GM21390 (cell line): ENCODE data around the gene PTPA.
A peak's percentile ranks its signal among the peaks of the same experiment; 100 is the strongest.
"Not testable (repeated sequence)": the region's sequence is repeated elsewhere in the genome, so short reads cannot be mapped to it uniquely, and the experiment has no call there.

Source experiments
- ATAC-seq: cut with Tn5 transposase; IDR thresholded peaks from one replicate; pipeline ENCODE4 v1.9.1; 2021; ENCODE audit not compliant: unreplicated experiment

The PTPA gene

DNA sequence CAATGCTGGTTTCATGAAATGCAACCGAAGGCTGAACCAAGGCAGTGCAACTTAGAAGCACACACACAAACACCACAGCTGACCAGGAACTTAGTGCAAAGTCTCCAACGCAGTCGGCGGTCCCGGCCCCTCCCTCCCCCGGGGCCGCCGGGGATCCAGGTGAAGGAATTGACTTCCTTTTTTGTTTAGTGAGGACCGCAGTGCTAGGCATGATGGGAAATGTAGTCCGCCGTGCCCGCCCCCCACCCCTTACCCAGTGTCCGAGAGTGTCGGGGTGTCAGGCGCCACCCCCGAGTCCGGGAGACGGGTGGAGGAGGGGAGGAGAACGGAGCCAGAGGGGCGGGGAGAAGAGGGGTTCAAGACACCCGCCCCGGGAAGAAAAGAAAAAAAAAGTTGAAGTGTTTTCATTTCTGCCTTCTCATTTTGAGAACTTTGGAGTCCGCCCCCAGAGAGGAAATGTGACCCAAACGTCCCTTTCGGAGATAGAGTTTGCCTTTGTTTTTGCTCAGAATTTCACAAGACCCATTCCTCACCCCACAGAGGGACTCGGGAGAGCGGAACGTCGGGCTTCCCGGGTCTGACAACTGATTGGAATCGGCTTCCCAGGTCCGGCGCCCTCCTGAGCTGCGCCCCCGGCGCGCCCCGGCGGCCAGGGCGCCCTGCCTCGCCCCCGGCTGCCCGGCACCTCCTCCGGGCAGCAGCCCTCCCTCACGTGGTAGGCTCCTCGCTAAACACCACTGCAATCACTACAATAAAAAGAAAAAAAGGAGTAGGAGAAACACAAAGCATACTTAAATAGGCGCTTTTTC is 64.8 kb downstream of the PTPA start:
- ATAC-seq = no peak

DNA sequence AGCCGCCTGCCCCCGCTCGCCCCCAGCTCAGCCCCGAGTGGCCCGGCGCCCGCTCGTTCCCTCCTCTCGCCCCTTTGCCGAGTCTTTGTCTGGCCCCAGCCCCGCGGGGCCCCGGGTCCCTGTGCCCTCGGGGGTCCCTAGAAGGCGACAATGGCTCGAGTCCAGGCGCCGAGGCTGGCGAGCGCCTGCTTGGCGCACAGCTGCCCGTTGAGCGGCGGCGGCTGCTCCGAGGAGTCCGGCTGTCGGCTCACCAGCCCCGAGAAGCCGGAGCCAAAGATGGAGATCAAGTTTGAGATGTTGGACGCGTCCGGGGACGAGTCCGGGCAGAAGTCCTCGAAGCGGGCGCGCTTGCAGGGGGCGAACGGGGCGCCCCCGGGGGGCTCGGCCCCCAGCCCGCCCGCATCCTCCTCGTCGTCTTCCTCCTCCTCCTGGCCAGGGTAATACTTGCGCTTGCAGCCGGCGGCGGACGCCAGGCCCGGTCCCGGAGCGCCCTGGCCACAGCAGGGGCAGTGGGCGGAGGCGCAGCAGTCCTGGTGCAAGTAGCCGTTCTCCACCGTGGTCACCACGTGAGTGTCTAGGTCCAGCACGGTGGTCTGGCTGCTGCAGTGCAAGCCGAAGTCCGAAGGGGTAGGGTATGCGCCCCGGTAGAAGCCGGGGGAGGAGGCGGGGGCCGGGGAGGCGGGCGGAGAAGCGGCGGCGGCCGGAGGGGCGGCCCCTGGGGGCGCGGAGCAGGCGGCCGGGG is 65.7 kb downstream of the PTPA start:
- no peak for ATAC-seq

DNA sequence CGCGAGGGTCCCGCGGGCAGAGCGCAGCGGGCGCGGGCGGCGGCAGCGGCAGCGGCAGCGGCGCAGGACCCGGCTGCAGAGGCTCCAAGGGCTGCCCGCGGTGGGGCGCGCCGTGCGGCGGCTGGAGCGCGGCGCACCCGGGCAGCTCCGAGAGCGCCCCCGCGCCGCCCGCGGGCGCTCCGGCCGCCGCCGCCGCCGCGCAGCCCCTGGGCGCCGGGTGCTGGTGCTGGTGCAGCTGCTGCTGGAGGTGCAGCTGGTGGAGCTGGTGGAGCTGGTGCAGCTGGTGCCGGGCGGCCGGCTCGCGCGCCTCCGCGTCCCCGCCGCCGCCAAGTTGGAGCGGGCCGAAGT is 66.2 kb downstream of the PTPA start:
- peak; percentile 14 for ATAC-seq

DNA sequence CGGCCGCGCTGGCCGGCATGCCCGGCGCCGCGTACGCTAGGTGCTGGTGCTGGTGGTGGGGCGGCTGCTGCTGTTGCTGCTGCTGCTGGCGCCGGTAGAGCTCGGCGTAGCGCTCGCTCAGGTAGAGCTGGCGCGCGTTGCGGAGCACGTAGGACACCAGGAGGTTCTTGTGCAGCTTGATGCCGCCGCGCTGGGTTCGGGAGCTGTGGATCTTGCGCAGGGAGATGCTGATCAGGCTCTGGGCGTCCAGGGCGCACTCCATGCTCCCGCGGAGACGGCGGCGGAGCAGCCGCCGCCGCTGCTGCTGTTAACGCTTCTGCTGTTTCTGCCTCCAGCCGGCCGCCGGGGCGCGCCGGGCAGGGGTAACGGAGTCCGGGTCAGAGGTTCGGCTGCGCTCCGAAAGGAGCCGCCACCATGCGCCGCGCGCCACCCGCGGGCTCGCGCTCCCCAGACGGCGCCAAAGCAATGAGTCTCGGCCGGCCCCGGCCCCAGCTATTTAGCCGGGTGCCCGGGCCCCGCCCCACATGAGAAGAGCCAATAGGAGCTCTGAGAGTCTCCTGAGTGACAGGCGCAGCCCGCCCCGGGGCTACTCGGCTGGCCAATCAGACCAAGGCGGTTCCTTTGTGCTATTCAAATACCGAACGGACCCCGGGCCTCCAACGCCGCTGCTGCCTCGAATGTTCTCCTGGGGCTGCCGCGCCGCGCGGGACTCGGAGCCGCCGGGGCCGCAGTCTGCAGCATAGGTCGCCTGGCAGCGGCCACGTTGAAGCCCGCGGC is 66.8 kb downstream of the PTPA start, which contains the start of gene IER5L:
Gene IER5L, minus strand, starts transcription at position 471 of the 777 bp plus-strand sequence. Its CDS starts 209 bp downstream, at position 262.
- ATAC-seq = peak; percentile 82

DNA sequence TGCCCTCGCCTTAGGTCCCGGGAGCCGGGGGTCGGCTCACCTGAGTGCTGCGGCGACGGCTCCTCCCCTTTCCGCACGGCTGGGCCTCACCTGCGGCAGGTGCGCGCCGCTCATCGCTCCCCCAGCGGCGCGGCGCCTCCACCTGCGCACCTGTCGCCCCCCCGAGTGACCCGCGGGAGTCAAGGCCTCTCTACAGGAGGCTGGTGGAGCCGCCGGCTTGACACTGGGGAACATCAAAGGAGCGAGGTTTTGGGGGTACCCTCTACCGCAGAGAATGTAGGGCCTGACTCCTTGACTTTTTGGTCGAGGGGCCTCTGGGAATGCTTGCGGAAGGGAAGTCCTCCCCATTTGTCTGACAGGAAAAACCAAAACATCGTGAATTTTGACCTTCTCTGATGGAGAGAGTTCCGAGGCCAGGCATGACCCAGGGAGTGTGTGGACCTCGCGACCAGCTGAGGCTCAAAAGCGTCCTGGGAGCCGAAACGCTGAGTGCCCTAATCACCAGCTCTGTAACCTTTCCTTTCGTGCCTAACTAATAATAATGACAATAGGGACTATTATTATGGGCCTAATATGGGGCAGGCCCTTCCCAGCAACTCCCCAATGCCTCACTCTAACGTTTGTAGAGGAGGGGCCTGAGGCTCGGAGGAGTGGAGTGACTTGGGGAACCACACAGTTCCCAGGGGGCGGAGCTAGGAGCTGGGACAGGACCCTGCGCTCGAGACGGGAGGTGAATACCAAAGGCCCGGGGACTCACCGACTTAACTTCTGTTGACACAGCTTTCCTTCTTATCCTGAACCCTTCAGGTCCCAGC is 67.6 kb downstream of the PTPA start:
- ATAC-seq = no peak

GRCh38 chr9:129181246-129181645 is 70.0 kb downstream of the PTPA start:
- ATAC-seq = no peak

- no peak for ATAC-seq
Observed at GRCh38 chr9:129182122-129182521, 70.9 kb downstream of the PTPA start.

DNA sequence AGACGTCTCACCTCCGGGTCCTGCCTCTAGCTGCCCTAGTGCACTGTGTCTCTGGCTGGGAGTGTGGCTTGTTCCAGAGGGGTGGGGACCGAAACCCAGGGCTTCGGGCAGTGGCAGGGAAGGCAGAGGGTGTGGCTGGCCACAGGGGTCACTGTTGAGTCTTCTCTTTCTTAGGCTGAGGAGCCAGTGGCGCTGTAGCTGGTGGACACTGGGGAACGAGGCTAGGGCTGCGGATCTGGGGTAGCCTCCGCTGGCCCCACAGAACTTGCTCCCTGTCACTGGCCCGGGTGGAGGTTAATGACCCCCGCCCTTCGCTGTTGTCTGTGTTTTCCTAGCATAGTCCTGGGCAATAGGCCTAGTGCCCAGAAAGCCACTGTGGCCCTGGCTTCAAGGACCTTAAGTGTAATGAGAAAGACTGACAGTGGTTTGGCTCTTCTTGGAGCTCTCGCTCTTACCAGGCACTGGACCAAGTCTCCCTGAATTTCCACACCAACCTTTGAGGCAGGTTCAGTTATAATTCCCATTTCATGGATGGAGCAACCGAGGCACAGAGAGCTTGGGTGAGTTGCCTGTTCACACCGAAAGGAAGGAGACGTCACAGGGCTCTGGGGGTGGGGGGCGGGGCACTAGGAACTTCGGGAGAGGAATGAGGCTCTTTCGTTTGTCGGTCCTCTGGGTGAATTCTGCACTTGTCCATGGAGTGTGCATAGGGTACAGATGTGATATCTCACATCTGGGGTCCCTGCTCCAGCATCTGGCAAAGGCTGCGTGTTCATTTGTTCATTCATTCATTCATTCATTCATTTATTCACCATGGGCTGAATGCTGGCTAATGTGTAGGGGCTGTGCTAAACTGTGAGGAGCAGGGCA is 71.6 kb downstream of the PTPA start:
- ATAC-seq = no peak

DNA sequence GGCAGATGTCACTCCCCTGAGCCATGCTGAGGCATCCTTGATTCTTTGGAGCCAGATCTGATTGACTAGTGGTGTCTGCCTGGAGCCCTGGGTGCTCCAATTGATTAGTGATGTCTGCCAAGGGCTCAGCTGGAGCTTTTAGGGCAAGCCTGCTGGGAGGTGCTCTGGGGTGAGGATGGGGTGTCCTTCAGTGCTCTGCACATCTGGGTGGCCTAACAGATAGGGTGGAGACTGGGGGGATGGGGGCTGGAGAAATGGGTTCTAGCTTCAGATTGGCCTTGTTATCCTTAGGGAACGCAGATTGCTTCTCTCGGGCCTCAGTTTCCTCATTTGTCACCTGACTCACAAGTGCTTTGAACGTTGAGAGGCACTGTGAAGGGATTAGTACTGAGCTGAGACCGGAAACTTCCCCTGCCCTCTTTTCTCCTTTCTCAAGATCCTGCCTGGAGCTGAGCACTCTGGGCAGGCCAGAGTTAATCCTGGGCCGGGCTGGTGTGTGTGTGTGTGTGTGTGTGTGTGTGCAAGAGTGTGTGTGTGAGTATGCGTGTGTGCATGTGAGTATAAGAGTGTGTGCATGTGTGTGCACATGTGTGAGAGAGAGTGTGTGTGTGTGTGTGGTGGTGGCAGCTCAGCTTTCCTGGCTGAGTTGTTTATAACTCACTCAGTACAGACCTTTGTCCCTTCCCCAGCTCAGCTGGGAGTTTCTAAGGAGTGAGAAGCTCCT is 72.4 kb downstream of the PTPA start:
- ATAC-seq = no peak

DNA sequence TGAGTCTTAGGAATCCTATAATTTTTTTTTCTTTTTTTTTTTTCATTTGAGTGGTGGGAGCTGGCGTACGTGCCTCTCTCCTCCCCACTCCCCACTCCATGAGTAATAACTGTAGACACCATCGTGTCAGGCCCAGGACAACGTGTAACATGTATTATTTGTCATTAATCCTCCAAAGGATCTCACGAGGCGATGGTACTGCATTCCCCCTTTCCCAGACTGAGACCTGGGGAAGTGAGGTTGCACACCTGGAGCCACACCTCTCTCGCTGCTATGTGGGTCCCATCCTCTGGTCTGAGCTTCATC is 73.0 kb downstream of the PTPA start:
- no peak for ATAC-seq

GRCh38 chr9:129184596-129185122 is 73.4 kb downstream of the PTPA start:
- no peak for ATAC-seq

GRCh38 chr9:129185402-129185801 is 74.2 kb downstream of the PTPA start:
- ATAC-seq = no peak

GRCh38 chr9:129185991-129186390 is 74.8 kb downstream of the PTPA start:
- ATAC-seq = no peak

GRCh38 chr9:129187042-129187441 is 75.8 kb downstream of the PTPA start:
- ATAC-seq = no peak

- not testable (repeated sequence) for ATAC-seq
Observed at GRCh38 chr9:129189971-129190370, 78.8 kb downstream of the PTPA start.

GRCh38 chr9:129191234-129191633 is 80.0 kb downstream of the PTPA start:
- ATAC-seq = no peak

- no peak for ATAC-seq
Observed at GRCh38 chr9:129193655-129194054, 82.4 kb downstream of the PTPA start.

DNA sequence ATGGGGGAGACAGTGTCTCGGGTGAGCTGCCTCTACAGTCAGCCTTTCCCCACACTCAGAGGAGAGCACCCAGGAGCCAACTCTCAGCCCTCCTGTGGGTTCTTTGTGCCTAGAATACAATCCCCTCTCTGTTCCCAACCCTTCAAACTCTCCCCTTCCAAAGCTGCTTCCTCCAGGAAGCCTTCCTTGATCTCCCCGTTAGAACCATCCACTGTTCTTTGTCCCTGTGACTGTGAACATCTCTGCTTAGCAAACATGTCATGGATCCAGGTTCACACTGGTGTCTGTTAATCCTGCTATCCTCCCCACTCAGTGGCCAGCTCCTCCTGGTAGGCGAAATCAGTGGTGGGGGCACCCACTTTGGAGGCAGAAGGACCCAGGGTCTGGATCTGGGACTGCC is 83.0 kb downstream of the PTPA start:
- ATAC-seq = no peak

DNA sequence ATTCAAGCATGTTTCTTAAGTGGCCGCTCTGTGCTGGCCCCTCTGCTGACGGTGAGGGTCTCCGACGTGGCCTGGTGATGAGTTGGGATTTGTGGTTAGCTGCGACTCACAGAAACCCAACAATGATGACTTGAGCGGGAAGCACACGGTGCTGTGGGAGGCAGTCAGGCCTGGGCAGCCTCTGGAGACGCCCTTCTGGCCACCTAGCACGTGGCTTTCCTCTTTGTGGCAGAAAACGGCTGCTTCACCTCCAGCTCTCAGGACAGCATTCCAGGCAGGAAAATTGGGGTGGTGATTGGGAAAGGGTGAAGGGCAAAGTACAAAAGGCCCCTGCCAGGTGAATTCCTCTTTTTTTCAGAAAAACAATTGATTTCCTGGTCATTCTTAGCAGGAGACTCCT is 84.4 kb downstream of the PTPA start:
- ATAC-seq = no peak
